Parathyroid adenoma (tissue), 2 donors: Measurements from ENCODE around the gene ACTRT2.

ENCODE experiments used
- H2AFZ ChIP-seq: fragments of 300-600 bp; sonication (generic); one replicate; pipeline ENCODE4 v1.7.0; 2017; ENCODE audit warnings: antibody characterized with exemption, mild to moderate bottlenecking
- H3K27ac ChIP-seq: fragments of 300-600 bp; sonication (generic); one replicate; pipeline ENCODE4 v1.7.0; 2017
- H3K27me3 ChIP-seq: fragments of 300-600 bp; sonication (generic); one replicate; pipeline ENCODE4 v1.7.0; 2017; ENCODE audit warnings: low read length; ENCODE audit not compliant: control insufficient read depth, insufficient read depth
- H3K36me3 ChIP-seq: fragments of 300-600 bp; sonication (generic); one replicate; pipeline ENCODE4 v1.7.0; 2017; ENCODE audit warnings: low read length; ENCODE audit not compliant: control insufficient read depth, insufficient read depth
- H3K4me1 ChIP-seq: fragments of 300-600 bp; sonication (generic); one replicate; pipeline ENCODE4 v1.7.0; 2017; ENCODE audit warnings: control low read depth
- H3K4me2 ChIP-seq: fragments of 300-600 bp; sonication (generic); one replicate; pipeline ENCODE4 v1.7.0; 2017; ENCODE audit warnings: low read length
- H3K4me3 ChIP-seq: fragments of 300-600 bp; sonication (generic); one replicate; pipeline ENCODE4 v1.7.0; 2017; ENCODE audit warnings: low read depth, low read length
- H3K79me2 ChIP-seq: fragments of 300-600 bp; sonication (generic); one replicate; pipeline ENCODE4 v1.7.0; 2017; ENCODE audit warnings: control low read depth
- H3K9ac ChIP-seq: fragments of 300-600 bp; sonication (generic); one replicate; pipeline ENCODE4 v1.7.0; 2017; ENCODE audit warnings: mild to moderate bottlenecking
- H3K9me3 ChIP-seq: fragments of 300-600 bp; sonication (generic); one replicate; pipeline ENCODE4 v1.7.0; 2017; ENCODE audit warnings: low read length; ENCODE audit not compliant: control insufficient read depth
- TF ChIP-seq, protein P1 (sequence below): fragments of 300-600 bp; sonication (generic); IDR thresholded peaks from one replicate; pipeline ENCODE4 v1.7.0; 2017; ENCODE audit warnings: antibody characterized with exemption, mild to moderate bottlenecking
- donor health status: primary hyperparathyroidism.

ACTRT2 gene

DNA sequence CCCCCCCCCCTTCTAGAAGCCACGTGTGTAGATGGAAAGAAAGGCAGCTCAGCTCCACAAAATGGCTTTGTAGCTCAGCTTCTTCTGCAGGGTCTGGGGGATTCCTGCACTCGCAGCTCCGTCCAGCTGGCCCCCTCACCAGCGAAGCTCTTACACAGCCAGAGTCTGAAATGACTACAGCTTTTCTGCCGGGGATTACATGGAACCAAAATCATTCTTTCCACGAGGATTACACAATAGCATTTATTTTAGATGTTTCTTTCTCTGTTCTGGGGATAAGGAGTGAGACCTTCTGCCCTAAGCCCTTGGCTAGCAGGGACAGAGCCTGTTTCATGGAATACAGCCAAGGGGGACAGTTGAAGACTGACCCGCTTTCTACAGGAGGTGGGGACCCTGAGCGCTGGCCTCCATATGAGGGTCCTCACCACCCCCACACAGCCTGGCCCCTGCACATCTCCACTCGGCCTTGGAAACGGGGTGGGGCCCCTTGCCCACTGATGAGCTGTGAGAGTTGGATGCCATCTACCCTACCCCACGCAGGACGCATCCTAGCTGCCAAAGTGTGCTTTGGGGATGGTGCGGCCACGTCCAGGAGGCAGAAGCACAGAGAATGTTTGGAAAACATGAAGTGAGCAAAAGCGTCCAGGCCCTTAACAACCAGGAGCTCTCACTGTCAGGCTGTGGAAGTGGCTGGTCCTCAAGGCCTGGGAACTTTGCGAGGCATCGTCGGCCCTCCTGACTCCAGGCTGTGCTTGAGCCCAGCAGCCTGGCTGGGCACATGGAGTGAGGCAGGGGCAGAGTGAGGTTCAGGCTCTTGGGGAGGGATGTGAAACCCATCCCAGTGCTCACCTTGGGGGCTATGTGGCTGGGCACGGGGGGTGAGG is 14.5 kb downstream of the ACTRT2 start:
- Histone ChIP-seq H3K4me1 (no peaks in the 10 kb centered on the region), H3K36me3 (no peaks in the 10 kb centered on the region), H3K4me3 (no peak overlapping the region), H3K27ac (no peak overlapping the region), H3K9me3 (no peaks in the 10 kb centered on the region), H3K4me2 (no peak overlapping the region), H3K79me2 (no peaks in the 10 kb centered on the region), H3K27me3 (no peaks in the 10 kb centered on the region), H2AFZ (no peak overlapping the region), H3K9ac (no peak overlapping the region)
- TF ChIP-seq, protein P1, sequence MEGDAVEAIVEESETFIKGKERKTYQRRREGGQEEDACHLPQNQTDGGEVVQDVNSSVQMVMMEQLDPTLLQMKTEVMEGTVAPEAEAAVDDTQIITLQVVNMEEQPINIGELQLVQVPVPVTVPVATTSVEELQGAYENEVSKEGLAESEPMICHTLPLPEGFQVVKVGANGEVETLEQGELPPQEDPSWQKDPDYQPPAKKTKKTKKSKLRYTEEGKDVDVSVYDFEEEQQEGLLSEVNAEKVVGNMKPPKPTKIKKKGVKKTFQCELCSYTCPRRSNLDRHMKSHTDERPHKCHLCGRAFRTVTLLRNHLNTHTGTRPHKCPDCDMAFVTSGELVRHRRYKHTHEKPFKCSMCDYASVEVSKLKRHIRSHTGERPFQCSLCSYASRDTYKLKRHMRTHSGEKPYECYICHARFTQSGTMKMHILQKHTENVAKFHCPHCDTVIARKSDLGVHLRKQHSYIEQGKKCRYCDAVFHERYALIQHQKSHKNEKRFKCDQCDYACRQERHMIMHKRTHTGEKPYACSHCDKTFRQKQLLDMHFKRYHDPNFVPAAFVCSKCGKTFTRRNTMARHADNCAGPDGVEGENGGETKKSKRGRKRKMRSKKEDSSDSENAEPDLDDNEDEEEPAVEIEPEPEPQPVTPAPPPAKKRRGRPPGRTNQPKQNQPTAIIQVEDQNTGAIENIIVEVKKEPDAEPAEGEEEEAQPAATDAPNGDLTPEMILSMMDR: no peak

DNA sequence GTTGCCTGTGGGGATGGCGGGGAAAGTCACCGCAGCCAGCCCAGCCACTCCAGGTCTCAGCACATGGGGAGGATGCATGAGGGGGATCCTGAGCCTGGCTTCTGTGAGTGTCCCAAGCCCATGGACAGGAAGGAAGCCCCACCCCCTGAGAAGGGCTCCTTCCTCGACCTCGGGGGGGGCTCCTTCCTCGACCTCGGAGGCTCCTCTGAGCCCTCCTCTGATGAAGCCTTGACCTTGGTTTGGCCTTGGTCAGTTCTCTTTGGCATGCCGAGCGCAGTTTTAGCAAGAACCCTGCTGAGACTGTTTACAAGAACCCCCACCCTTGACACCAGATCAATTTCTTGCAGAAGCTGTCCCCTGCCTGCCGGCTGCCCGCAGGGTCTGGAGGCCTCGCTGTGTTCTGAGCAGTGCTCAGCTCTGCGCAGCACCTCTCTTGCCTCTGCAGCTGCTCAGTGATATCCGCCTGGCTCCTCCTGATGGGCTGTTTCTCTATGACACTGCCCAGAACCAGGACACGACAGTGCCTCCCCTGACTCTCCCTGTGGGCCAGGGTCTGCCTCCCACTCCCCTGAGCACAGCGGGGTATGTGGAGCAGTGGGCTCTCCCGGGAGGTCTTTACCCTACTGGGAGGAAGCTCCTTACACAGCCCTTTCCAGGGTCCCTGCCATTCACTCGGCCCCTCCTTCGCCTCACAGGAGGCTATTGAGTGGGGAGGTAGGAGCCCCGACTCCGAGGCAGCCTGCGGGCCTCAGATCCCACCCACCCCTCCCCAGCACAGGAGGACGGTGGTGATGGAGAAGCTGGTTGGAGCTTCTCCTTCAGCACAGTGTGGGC is 15.4 kb downstream of the ACTRT2 start:
- Histone ChIP-seq H3K79me2 (no peaks in the 10 kb centered on the region), H3K4me2 (no peak overlapping the region), H3K9me3 (no peaks in the 10 kb centered on the region), H3K27me3 (no peaks in the 10 kb centered on the region), H2AFZ (no peak overlapping the region), H3K9ac (no peak overlapping the region), H3K4me3 (no peak overlapping the region), H3K4me1 (no peaks in the 10 kb centered on the region), H3K27ac (no peak overlapping the region), H3K36me3 (no peaks in the 10 kb centered on the region)
- TF ChIP-seq, protein P1: no peak

DNA sequence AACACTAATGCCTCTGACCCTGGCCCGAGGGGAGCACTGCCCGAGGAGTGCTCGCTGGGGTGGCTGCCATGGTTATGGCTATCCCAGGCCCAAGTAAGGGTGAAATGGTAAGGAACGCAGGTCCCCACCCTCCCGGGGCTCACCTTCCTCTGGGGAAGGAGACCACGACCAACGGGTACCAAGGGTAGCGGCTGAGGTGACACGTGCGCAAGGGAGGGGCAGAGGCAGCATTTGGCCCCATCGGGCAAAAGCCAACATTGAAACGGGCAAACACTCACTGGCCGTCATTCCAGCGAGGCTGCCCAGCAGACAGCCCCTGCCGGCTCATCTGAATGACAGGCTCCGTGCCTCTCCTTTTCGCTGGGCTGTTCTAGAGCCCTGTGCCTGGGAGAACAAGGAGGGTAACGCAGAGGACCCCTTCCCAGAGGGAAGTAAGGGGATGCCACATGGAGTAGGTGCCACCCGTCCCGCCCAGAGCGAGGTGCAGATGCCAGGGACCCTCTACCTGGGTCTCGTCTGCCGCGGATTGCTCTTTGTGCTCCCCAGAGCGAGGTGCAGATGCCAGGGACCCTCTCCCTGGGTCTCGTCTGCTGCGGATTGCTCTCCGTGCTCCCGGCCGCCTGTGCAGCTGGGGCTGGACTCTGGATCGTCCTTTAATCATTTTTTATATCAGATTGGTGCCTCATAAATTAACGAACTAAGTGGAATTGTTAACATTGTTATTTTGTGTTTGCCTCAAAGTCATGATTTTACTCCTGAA is 16.2 kb downstream of the ACTRT2 start:
- H3K79me2 ChIP-seq: no peaks in the 10 kb centered on the region
- no peak overlapping the region for H3K9ac ChIP-seq
- TF ChIP-seq, protein P1: no peak
- H3K36me3 ChIP-seq: no peaks in the 10 kb centered on the region
- H3K27me3 ChIP-seq: no peaks in the 10 kb centered on the region
- no peak overlapping the region for H3K27ac ChIP-seq
- no peak overlapping the region for H2AFZ ChIP-seq
- no peak overlapping the region for H3K4me3 ChIP-seq
- no peak overlapping the region for H3K4me2 ChIP-seq
- no peaks in the 10 kb centered on the region for H3K4me1 ChIP-seq
- H3K9me3 ChIP-seq: no peaks in the 10 kb centered on the region

DNA sequence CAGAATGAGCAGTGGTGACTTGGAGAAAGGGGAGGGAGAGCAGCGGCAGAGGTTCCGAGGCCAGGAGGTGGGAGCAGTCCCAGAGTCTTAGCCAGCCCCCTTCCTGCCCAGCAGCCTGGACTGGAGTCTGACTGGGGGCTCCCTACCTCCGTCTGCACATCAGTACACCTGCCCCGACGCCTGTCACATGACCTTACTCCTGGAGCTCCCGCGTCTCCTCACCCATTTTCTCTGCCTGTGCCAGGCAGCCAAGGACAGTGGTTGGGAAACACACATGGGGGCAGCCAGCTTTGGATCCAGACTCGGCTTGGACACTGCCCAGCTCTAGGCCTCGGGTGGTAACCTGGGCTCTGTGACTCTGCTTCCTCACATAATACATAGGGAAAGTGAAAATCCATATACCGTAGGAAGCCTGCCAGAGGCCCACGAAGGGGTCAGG is 16.9 kb downstream of the ACTRT2 start:
- TF ChIP-seq, protein P1: no peak
- Histone ChIP-seq H3K36me3 (no peaks in the 10 kb centered on the region), H3K9me3 (no peaks in the 10 kb centered on the region), H2AFZ (no peak overlapping the region), H3K79me2 (no peaks in the 10 kb centered on the region), H3K4me1 (no peaks in the 10 kb centered on the region), H3K27ac (no peak overlapping the region), H3K27me3 (no peaks in the 10 kb centered on the region), H3K4me3 (no peak overlapping the region), H3K9ac (no peak overlapping the region), H3K4me2 (no peak overlapping the region)
